GM12875 (cell line): ENCODE measurements around the gene MTERF1.
"Not testable (repeated sequence)": the region's sequence is repeated elsewhere in the genome, so short reads cannot be mapped to it uniquely, and the experiment has no call there.

ENCODE experiments used
- H3K4me3 ChIP-seq: one replicate; pipeline ENCODE4 v1.5.1; 2011; ENCODE audit warnings: low read depth, low read length, control low read depth
- TF ChIP-seq, protein P1 (sequence below): IDR thresholded peaks from 2 replicates; pipeline ENCODE4 v1.5.1; 2011; ENCODE audit warnings: low read depth, mild to moderate bottlenecking, control low read depth, inconsistent platforms, low read length, moderate library complexity, borderline replicate concordance; ENCODE audit not compliant: insufficient read depth

MTERF1 gene

DNA sequence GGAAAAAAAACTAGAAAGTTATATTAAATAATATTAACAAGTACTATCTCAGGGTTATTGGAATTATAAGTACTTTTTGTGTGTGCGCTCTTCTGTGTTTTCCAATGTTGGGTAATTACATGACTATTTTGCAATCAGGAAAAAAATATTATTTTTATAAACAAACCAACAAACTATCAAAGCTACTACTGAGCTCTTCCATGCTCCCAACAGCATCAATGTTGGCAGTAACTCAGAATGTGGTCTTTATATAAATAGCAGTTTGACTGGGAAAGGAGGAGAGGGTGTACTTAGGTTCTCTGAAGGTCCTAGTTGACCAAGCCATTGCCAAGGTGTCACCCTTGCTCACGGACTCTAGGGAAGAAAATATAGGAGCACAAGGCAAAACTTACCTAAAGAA, 15.0 kb downstream of the MTERF1 start:
- H3K4me3 ChIP-seq, result no peak overlapping the region
- TF ChIP-seq, protein P1, sequence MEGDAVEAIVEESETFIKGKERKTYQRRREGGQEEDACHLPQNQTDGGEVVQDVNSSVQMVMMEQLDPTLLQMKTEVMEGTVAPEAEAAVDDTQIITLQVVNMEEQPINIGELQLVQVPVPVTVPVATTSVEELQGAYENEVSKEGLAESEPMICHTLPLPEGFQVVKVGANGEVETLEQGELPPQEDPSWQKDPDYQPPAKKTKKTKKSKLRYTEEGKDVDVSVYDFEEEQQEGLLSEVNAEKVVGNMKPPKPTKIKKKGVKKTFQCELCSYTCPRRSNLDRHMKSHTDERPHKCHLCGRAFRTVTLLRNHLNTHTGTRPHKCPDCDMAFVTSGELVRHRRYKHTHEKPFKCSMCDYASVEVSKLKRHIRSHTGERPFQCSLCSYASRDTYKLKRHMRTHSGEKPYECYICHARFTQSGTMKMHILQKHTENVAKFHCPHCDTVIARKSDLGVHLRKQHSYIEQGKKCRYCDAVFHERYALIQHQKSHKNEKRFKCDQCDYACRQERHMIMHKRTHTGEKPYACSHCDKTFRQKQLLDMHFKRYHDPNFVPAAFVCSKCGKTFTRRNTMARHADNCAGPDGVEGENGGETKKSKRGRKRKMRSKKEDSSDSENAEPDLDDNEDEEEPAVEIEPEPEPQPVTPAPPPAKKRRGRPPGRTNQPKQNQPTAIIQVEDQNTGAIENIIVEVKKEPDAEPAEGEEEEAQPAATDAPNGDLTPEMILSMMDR, result no peak

DNA sequence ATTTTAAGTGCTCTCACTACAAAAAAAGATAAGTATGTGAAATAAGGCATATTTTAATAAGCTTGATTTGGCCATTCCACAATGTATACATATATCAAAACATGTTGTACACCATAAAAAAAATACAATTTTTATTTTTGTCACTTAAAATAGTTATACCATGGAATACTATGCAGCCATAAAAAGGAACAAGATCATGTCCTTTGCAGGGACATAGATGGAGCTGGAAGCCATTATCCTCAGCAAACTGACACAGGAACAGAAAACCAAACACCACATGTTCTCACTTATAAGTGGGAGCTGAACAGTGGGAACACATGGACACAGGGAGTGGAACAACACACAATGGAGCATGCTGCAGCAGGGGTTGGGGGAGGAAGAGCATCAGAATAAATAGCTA, 15.9 kb downstream of the MTERF1 start:
- not testable (repeated sequence) for H3K4me3 ChIP-seq

- TF ChIP-seq, protein P1, result no peak
- no peak overlapping the region for H3K4me3 ChIP-seq
These were observed 16.4 kb downstream of the MTERF1 start for GRCh38 chr7:91864070-91864469.

GRCh38 chr7:91852263-91852741, 28.2 kb downstream of the MTERF1 start:
- TF ChIP-seq, protein P1, result peak; percentile 43; the same call in 1 of the 2 replicates
- no peak overlapping the region for H3K4me3 ChIP-seq

- no peak overlapping the region for H3K4me3 ChIP-seq
- TF ChIP-seq, protein P1, result no peak
These were observed 30.0 kb downstream of the MTERF1 start for GRCh38 chr7:91850455-91850854.

DNA sequence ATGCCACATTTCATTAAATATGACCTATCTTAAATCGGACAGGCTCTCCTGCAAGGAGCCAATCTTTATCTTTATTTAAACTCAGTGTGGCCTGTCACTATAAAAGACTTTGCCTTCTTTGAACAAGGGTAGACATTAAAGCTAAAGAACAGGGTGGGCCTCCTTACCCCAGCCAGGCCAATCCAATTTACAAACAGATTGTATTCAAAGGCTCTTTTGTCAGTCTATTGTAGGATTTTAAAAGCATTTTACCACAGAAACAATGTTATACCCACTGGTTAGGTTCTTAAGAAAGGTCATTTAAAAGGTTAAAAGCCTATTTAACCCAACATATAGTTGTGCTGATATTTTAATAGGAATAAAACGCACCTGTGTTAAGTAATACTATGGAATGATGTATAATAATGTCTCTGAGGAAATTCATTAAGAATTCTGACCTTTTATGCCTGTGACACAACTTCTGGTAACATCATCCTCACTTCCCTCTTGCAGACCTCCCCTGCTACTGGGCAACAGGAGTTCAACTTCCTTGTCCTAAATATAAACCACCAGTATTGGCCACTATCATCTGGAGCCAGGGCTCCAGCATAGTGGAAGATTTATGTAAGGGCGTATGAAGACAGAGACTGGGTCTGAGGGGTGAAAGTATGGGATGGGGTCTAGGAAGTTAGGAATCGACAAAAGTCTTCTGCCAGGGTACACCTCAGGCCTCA, 32.5 kb downstream of the MTERF1 start:
- TF ChIP-seq, protein P1, result no peak
- no peak overlapping the region for H3K4me3 ChIP-seq

DNA sequence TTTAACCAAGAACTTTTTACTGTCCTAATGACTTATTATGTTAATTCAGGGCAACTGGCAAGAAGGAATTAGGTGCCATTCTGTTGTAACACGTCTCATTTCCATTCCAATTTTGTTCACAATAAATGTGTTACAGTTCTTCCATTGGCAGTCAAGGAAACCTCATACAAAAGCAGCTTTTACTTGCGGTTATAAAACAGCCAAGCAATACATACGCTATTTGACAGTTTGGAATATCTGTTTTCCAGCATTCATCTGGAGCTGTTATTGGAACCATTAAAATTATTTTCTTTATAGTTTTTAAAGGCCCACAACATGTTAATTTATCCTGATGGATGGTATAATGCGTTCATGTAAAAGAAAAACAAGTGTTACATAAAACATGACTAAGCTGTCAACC, 33.3 kb downstream of the MTERF1 start:
- no peak overlapping the region for H3K4me3 ChIP-seq
- TF ChIP-seq, protein P1, result no peak
